Activated naive CD8-positive, alpha-beta T cell treated with anti-CD3 and anti-CD28 coated beads for 36 hours (primary cell): ENCODE measurements around the gene BTG4. TPM values are rescaled to one million over a fixed set of nuclear protein-coding genes. Genes with fewer than 3 reads are reported as not detected.

ENCODE experiments used
- DNase-seq: peaks from one replicate; pipeline ENCODE4 v3.0.0; 2021
- H3K27ac Mint-ChIP-seq: one replicate; pipeline ENCODE4 v1.8.0; 2022; ENCODE audit warnings: mild to moderate bottlenecking, moderate library complexity, mixed read lengths
- H3K27me3 Mint-ChIP-seq: one replicate; pipeline ENCODE4 v1.8.0; 2022; ENCODE audit warnings: mild to moderate bottlenecking, mixed read lengths
- H3K36me3 Mint-ChIP-seq: one replicate; pipeline ENCODE4 v1.8.0; 2021; ENCODE audit warnings: mild to moderate bottlenecking, mixed read lengths
- H3K4me1 Mint-ChIP-seq: one replicate; pipeline ENCODE4 v1.8.0; 2021; ENCODE audit warnings: mixed read lengths
- H3K4me3 Mint-ChIP-seq: one replicate; pipeline ENCODE4 v1.8.0; 2022; ENCODE audit warnings: mild to moderate bottlenecking, moderate library complexity, mixed read lengths
- H3K9me3 Mint-ChIP-seq: one replicate; pipeline ENCODE4 v1.8.0; 2022; ENCODE audit warnings: mixed read lengths
- total RNA-seq, 2 experiments: library from RNA; stranded (reverse); gene quantifications; one replicate each; pipeline ENCODE4 v1.2.3, GENCODE V29; 2021

The BTG4 gene
- total RNA-seq, 2 experiments from 2014 or later, result 0.30 to 0.62 TPM

DNA sequence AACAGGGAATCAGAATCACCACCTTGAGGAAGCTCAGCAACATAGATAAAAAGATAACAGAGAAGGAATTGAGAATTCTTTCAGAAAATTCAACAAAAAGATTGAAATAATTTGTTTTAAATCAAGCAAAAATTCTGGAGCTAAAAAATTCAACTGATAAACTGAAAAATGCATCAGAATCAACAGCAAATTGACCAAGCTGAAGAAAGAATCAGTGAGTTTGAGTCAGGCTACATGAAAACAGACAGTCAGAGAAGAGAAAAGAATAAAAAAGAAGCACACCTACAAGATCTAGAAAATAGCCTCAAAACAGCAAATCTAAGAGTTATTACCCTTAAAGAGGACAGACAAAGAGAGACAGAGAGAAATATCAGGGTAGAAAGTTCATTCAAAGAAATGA, 28.8 kb downstream of the BTG4 start:
- DNase-seq, result no peak
- Mint-ChIP-seq H3K9me3 (peaks cover 43% of the 10 kb centered on the region), H3K4me1 (no peaks in the 10 kb centered on the region), H3K36me3 (peaks cover 13% of the 10 kb centered on the region), H3K27me3 (peaks cover 11% of the 10 kb centered on the region), H3K27ac (no peak overlapping the region), H3K4me3 (no peak overlapping the region)

DNA sequence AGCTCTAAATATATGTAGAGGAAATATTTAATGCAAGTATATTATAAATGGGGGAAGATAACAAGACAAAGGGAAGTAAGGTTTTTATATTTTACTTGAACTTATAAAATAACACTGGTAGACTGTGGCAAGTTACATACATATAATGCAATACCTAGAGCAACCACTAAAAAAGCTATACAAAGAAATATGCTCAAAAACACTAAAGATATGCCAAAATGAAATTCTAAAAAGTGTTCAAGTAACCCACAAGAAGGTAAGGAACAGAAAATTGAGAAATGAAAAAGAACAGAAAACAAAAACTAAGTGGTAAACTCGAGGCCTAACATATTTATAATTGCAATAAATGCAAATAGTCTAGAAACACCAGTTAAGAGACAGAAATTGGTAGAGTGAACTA, 32.5 kb downstream of the BTG4 start:
- H3K36me3 Mint-ChIP-seq, result peaks cover 13% of the 10 kb centered on the region
- H3K4me1 Mint-ChIP-seq, result no peaks in the 10 kb centered on the region
- no peak overlapping the region for H3K27ac Mint-ChIP-seq
- H3K9me3 Mint-ChIP-seq, result peaks cover 34% of the 10 kb centered on the region
- peaks cover 9% of the 10 kb centered on the region for H3K27me3 Mint-ChIP-seq
- H3K4me3 Mint-ChIP-seq, result no peak overlapping the region
- no peak for DNase-seq

DNA sequence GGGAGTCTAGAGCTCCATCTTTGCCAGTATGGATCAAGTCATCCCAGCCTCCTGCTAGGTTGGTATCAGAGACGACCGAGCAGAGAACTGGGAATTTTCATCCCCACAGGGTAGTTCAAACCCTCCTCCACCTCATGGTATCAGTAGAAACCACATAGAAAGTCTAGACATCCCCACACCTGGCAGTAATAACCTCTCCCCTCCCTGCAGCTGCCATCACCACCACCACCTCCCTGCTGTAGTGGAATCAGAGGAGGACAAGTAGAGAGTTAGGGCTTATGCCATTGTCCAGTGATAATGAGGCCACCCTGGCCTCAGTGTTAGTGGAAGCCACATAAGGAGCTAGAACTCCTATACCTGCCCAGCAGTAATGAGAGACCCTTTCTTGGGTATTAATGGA, 34.3 kb downstream of the BTG4 start:
- Mint-ChIP-seq H3K27ac (no peak overlapping the region), H3K36me3 (peaks cover 5% of the 10 kb centered on the region), H3K4me3 (no peak overlapping the region), H3K4me1 (no peaks in the 10 kb centered on the region), H3K9me3 (peaks cover 19% of the 10 kb centered on the region), H3K27me3 (peaks cover 11% of the 10 kb centered on the region)
- DNase-seq, result no peak

DNA sequence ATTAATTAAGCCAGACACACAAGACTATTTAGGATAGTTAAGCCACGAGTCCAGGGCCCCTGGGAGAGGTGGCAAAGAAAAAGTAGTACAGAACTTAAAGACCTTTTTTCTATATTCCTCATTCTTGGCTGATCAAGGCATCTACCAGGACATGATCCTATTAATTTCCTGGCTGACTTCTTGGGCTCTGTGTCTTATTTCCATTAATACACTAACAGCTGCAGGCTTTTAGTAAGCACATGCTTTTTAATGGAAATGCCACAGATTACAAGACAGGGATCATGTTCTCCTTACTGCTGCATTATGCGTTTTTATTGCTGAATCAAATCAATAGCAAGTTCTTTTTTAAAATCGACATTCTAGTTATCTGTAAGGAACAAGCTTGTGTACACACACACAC, 35.2 kb downstream of the BTG4 start:
- Mint-ChIP-seq H3K36me3 (peaks cover 3% of the 10 kb centered on the region), H3K27ac (no peak overlapping the region), H3K9me3 (peaks cover 11% of the 10 kb centered on the region), H3K27me3 (peaks cover 11% of the 10 kb centered on the region), H3K4me3 (no peak overlapping the region), H3K4me1 (no peaks in the 10 kb centered on the region)
- no peak for DNase-seq

DNA sequence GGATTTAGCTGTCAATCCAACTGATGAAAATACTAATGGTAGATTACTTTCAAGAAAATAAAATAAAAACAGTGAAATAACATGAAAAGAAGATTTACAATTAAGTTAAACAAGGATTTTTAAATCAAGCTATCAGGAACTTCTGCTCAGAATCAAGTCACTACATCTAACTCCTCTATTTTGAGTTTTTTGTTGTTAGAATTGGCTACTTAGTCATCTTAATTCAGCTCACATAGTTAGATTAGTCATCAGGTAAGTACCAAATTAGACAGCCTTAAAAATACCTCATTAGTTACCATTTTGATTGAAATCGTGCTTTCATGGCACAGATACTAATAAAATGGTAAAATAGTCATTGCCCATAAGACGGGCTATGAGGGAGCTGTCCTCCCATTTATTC, 35.8 kb downstream of the BTG4 start:
- Mint-ChIP-seq H3K27me3 (peaks cover 11% of the 10 kb centered on the region), H3K4me1 (no peaks in the 10 kb centered on the region), H3K27ac (no peak overlapping the region), H3K9me3 (peaks cover 11% of the 10 kb centered on the region), H3K36me3 (peaks cover 3% of the 10 kb centered on the region), H3K4me3 (no peak overlapping the region)
- no peak for DNase-seq

DNA sequence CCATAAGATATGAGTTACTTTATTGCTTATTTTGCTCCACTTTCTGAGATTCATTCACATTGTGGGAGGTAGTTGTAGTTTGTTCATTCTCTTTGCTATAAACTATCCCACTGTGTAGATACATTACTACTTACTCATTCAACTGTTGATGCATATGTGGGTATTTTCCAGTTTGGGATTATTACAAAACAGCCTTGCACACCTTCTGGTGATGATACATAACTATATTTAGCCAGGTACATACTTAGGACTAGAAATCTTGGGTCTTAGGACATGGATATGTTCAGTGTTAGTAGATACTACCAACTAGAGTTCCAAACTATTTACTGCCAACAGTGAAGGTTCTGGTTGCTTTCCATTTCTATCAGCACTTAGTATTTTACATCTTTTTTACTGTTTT, 37.8 kb downstream of the BTG4 start:
- no peak overlapping the region for H3K27ac Mint-ChIP-seq
- H3K9me3 Mint-ChIP-seq, result peaks cover 6% of the 10 kb centered on the region
- H3K27me3 Mint-ChIP-seq, result peaks cover 14% of the 10 kb centered on the region
- no peak for DNase-seq
- no peak overlapping the region for H3K4me3 Mint-ChIP-seq
- H3K36me3 Mint-ChIP-seq, result no peaks in the 10 kb centered on the region
- peaks cover under 1% of the 10 kb centered on the region for H3K4me1 Mint-ChIP-seq

DNA sequence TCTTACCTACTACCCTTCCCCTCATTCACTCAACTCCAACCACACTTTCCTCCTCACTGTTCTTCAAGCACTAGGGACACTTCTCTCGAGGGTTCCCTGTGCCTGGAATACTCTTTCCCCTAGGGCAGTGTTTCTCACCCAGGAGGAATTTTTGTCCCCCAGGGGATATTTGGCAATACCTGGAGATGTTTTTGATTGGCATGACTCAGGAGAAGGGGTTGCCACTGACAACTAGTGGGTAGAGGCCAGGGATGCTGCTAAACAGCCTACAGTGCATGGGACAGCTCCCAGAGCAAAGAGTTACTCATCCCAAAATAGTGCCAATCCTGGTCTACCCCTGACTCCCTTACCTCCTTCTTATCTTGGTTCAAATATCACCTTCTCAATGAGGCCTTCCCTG, 40.0 kb downstream of the BTG4 start:
- H3K4me3 Mint-ChIP-seq, result no peak overlapping the region
- H3K27me3 Mint-ChIP-seq, result peaks cover 6% of the 10 kb centered on the region
- H3K27ac Mint-ChIP-seq, result no peak overlapping the region
- peaks cover 2% of the 10 kb centered on the region for H3K4me1 Mint-ChIP-seq
- no peak for DNase-seq
- no peaks in the 10 kb centered on the region for H3K36me3 Mint-ChIP-seq
- H3K9me3 Mint-ChIP-seq, result peaks cover 6% of the 10 kb centered on the region

DNA sequence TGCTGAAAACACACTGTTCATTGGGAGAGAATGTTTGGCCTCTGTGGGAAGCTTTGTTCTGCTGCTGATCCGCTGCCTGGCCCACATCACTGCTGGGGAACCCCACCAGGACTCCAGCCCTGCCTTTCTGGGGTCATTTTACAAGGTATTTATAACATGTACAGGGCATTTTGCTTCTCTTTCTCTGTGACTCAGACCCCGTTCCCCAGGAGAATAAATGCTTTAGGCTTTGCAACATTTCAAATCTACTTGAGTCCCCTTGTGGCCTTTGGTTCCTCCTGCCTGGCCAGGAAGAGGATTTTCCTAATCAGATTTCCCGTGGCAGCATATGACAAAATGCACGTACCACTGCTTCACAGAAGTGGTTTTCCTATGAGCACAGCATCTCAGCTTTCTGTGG, 43.0 kb downstream of the BTG4 start:
- H3K4me3 Mint-ChIP-seq, result no peak overlapping the region
- H3K9me3 Mint-ChIP-seq, result no peaks in the 10 kb centered on the region
- H3K4me1 Mint-ChIP-seq, result peaks cover 9% of the 10 kb centered on the region
- H3K27ac Mint-ChIP-seq, result no peak overlapping the region
- H3K36me3 Mint-ChIP-seq, result no peaks in the 10 kb centered on the region
- peaks cover 5% of the 10 kb centered on the region for H3K27me3 Mint-ChIP-seq
- DNase-seq, result no peak

DNA sequence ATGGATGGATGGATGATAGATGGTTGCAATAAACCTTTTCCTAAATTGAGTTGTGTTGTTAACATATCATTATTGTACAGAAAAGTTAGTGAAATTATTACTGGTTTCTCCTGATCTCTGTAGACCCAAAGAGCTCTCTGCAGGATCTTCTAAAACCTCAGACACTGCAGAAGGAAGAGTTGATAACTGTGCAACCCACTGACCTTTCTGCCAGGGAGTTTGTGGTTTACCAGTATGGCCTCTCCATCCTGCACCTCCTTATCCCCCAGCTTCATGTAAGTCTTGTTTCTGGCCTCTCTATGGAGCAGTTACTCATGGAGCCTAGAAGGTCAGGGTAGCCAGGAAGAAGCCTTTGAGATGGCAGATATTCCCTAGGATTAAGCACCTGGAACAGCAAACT, 45.6 kb downstream of the BTG4 start:
- no peak overlapping the region for H3K27ac Mint-ChIP-seq
- no peaks in the 10 kb centered on the region for H3K9me3 Mint-ChIP-seq
- H3K27me3 Mint-ChIP-seq, result peaks cover 3% of the 10 kb centered on the region
- DNase-seq, result no peak
- H3K4me3 Mint-ChIP-seq, result no peak overlapping the region
- peaks cover 9% of the 10 kb centered on the region for H3K4me1 Mint-ChIP-seq
- H3K36me3 Mint-ChIP-seq, result no peaks in the 10 kb centered on the region

DNA sequence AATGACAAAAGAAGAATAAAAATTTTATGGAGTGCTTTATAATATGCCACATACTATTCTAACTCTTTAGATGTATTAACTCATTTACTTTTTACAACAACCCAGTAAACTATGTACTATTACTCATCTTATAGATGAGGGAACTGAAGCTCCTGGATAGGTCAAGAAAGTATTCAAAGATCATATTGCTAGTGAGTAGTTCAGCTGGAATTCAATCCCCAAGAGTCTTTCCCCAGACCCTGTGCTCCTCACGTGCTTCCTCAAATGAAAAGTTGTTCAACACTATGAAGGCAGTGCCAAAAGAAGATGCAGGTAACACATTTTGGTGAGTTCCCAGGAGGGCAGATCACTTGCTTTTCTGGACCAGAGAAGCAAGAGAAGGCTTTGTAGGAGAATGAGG, 46.8 kb downstream of the BTG4 start:
- H3K4me1 Mint-ChIP-seq, result peaks cover 11% of the 10 kb centered on the region
- no peak overlapping the region for H3K27ac Mint-ChIP-seq
- DNase-seq, result no peak
- H3K4me3 Mint-ChIP-seq, result no peak overlapping the region
- H3K36me3 Mint-ChIP-seq, result no peaks in the 10 kb centered on the region
- peaks cover 4% of the 10 kb centered on the region for H3K27me3 Mint-ChIP-seq
- H3K9me3 Mint-ChIP-seq, result no peaks in the 10 kb centered on the region

DNA sequence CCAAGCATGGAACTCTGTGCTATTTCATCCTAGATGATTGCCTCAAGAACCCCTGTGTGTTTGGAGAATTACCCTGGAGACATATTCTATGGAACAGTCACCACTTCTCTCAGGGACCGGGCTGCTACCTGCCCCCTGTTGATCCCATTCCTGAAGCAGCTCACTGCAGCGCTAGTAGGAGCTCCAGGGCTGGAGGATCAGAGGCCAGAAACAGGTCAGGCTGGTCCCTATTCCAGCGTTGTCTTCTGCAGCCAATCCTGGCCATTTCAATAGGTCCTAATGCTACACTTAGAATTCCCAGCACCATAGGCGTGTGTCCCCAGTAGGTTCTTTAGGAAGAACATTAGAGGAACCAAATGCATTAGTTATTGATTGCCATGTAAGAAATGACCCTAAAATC, 48.9 kb downstream of the BTG4 start:
- DNase-seq, result no peak
- Mint-ChIP-seq H3K4me3 (no peak overlapping the region), H3K27me3 (peaks cover 12% of the 10 kb centered on the region), H3K9me3 (no peaks in the 10 kb centered on the region), H3K36me3 (no peaks in the 10 kb centered on the region), H3K4me1 (peaks cover 9% of the 10 kb centered on the region), H3K27ac (no peak overlapping the region)

DNA sequence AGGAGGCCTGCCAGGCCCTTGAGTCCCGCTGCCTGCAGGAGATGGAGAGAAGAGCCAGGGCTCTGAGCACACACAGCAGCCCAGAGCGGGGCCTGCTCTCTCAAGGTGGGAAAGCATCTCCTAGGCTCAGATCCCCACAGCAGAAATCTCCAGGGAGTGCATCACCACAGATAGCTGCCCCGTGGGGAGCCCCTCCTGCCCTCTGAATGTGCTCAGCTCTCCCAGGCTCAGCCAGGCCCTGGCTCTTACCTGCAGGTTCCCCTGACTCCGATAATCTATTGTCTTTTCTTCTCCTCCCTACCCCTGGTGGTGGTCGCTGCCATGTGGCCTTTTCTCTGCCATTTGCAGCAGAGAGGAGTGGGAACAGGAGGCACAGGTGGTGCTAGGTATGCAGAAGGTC, 49.9 kb downstream of the BTG4 start:
- H3K27me3 Mint-ChIP-seq, result peaks cover 12% of the 10 kb centered on the region
- no peaks in the 10 kb centered on the region for H3K36me3 Mint-ChIP-seq
- H3K27ac Mint-ChIP-seq, result no peak overlapping the region
- H3K4me1 Mint-ChIP-seq, result peaks cover 9% of the 10 kb centered on the region
- H3K4me3 Mint-ChIP-seq, result no peak overlapping the region
- no peaks in the 10 kb centered on the region for H3K9me3 Mint-ChIP-seq
- DNase-seq, result no peak

DNA sequence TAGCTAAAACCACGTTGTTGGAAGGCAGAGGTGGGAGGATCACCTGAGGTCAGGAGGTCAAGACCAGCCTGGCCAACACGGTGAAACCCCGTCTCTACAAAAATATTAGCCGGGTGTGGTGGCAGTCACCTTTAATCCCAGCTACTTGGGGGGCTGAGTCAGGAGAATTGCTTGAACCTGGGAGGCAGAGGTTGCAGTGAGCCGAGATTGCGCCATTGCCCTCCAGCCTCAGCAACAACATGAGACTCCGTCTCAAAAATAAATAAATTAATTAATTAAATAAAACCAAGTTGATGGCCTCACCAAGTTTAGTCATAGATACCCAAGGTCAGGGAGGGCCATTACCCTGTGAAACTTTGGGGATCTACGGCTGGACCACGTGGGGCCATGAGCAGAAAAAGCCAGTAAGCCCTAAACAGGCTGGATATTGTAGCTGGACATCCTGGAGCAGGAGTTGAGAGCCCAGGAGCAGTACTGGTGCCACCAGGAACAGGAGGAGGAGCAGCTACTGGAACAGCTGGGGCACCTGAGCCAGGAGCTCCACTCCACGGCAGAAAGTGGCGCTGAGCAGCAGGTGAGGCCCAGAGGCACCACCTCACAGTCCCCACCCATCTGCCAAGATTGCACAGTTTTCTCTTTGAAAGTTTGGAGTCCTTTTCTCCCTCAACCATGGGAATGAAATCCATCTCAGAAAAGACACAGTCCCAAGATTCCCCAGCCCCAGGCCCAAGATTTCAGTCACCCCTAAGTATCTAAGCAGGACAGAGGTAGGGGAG, 50.5 kb downstream of the BTG4 start:
- Mint-ChIP-seq H3K36me3 (no peaks in the 10 kb centered on the region), H3K27me3 (peaks cover 12% of the 10 kb centered on the region), H3K9me3 (no peaks in the 10 kb centered on the region), H3K27ac (no peak overlapping the region), H3K4me3 (no peak overlapping the region), H3K4me1 (peaks cover 5% of the 10 kb centered on the region)
- DNase-seq, result no peak

DNA sequence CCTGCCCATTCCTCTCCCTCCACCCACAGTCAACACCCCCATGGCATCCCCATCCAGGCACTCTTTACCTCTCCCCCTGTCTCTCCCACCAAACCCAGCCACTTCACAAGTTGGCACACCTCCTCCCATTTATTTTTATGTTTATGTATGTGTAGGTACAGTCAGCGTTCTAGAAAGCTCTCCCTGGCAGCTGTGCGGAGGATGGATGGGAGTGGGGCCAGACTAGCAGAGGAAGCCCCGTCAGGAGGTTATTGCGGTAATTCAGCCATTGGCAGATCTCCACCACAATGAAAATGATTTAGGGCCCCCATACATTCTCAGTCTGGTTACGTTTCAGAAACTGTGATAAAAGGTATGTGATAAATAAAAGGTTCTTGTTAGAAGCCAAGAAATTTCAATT, 51.3 kb downstream of the BTG4 start:
- DNase-seq, result no peak
- H3K27me3 Mint-ChIP-seq, result peaks cover 12% of the 10 kb centered on the region
- peaks cover 2% of the 10 kb centered on the region for H3K4me1 Mint-ChIP-seq
- H3K36me3 Mint-ChIP-seq, result no peaks in the 10 kb centered on the region
- H3K4me3 Mint-ChIP-seq, result no peak overlapping the region
- H3K27ac Mint-ChIP-seq, result no peak overlapping the region
- H3K9me3 Mint-ChIP-seq, result no peaks in the 10 kb centered on the region

DNA sequence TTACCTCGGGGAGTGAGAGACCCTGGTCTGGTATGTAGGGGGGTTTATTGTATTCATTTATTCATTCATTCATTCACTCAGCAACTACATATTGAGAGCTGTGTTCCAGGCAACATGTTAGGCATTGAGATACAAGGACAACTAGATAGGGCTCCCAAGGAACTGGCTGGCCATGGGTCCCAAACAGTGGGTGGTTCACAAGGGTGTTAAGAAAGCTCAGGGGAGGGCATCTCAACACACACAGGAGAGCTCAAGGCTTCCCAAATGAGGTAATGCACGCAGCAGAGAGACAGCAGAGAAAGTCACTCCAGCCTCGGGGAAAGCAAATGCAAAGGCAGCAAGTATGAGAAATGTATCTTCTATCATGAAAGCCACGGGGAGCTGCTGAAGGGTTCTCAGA, 51.8 kb downstream of the BTG4 start:
- Mint-ChIP-seq H3K27me3 (peaks cover 12% of the 10 kb centered on the region), H3K27ac (no peak overlapping the region), H3K4me1 (peaks cover 2% of the 10 kb centered on the region), H3K4me3 (no peak overlapping the region), H3K9me3 (no peaks in the 10 kb centered on the region), H3K36me3 (no peaks in the 10 kb centered on the region)
- DNase-seq, result no peak

DNA sequence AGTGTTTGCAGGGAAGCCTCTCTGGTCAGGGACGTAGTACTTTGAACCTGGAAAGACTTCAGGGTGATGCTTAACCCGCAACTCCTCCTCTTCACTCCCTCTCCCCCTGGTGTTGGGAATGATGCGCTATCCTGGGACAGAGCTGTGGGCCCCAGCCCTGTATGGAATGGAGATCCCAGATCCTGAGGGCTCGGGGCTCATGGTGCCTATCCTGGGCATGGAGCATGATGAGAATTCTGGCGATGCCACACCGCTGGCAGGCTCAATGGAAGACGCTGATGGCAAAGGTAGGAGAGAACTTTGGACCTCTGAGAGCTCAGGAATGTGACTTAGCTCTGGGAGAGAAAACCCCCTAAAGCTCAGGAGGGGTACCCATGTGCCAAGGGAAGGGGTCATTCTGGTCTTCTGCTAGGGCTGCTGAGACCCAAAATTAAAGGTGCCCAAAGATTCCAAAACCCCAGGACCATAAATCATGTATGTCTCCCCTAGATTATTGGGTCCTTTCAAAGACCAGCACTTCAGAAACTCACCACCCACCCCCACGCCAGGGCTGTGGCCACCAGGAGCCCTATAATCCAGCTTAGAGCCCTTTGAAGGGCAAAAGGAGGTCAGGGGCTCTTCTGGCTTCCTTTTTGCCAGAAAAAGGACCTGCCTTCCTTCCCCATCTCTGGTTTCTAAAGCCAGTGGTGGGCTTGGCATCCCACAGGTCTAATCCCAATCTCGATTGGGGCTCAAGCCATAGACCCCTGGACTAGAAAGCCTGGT, 52.5 kb downstream of the BTG4 start:
- peaks cover 12% of the 10 kb centered on the region for H3K27me3 Mint-ChIP-seq
- no peak overlapping the region for H3K4me3 Mint-ChIP-seq
- DNase-seq, result no peak
- H3K9me3 Mint-ChIP-seq, result no peaks in the 10 kb centered on the region
- H3K36me3 Mint-ChIP-seq, result no peaks in the 10 kb centered on the region
- peaks cover 6% of the 10 kb centered on the region for H3K4me1 Mint-ChIP-seq
- H3K27ac Mint-ChIP-seq, result no peak overlapping the region
